Measurements from ENCODE around the gene TANGO2. TPM values are rescaled to one million over a fixed set of nuclear protein-coding genes. Genes with fewer than 3 reads are reported as not detected.

TANGO2 gene
- total and polyA plus RNA-seq, 9 of the 15 experiments (the other 6 are each of a cell fraction or from before 2014, with no cell fraction given) = 15.5 to 94.9 (median 70.1) TPM

DNA sequence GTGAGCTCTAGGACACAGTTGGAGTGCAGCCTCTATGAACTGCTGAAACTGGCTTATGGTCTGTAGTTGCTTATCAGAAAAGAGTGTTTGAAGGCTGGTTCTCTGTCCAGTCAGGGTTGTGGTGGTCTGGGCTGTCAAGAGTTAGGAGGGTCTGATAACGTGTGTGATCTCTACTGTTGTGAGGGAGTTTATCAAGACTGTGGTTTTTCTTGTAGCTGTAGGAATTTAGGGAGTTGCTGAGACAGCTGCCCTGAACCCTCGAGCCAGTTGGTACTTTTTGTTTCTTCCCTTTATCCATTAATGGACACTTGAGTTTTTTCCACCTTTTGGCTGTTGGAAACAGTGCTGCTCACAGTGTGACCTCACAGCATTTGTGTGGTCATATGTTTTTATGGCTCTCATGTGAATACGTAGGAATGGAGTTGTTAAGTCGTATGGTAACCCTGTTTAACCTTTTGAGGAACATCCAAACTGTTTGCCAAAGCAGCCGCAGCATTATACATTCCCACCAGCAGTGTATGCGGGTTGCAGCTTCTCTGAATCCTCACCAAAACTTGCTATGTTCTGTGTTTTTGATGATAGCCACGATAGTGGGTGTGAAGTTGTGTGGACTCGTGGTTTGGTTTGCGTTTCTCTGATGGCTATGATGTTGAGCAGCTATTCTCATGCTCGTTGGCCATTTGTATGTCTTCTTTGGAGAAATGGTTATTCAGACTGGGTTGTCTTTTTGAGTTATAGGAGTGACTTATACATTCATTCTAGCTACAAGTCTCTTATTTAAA is 38.3 kb downstream of the TANGO2 start (continued):
- TF ChIP-seq SNIP1 (IDR thresholded peaks at IDR 0.05; ENCODE audit: low read depth) (peak; percentile 31; the same call in 1 of the 2 replicates), ESRRA (IDR thresholded peaks at IDR 0.05; ENCODE audit: borderline replicate concordance, low read depth) (peak; percentile 57; the same call in 1 of the 2 replicates), BRF1 (IDR thresholded peaks at IDR 0.05; ENCODE audit: borderline replicate concordance, extremely low read depth, insufficient read length) (no peak), HOXB6 (CRISPR knock-in tag; IDR thresholded peaks at IDR 0.05; ENCODE audit: borderline replicate concordance) (no peak), MEF2D (tag; conservative IDR thresholded peaks at IDR 0.05; ENCODE audit: low read depth) (peak; percentile 50), CSDE1 (IDR thresholded peaks at IDR 0.05) (no peak), ZFP1 (CRISPR knock-in tag; IDR thresholded peaks at IDR 0.05) (no peak), GATAD2B (IDR thresholded peaks at IDR 0.05; ENCODE audit: borderline replicate concordance) (no peak), CTBP1 (IDR thresholded peaks at IDR 0.05; ENCODE audit: borderline replicate concordance) (peak; percentile 44; the same call in 1 of the 2 replicates), ARNT (IDR thresholded peaks at IDR 0.05) (peak; percentile 2 to 72; a peak in 3 of 4 replicates), SMC3 (conservative IDR thresholded peaks at IDR 0.05; ENCODE audit: insufficient read depth, low read depth, low read length) (0 out of 2 replicates have a peak, but pooled peaks have one; percentile 21), TEAD4 (IDR thresholded peaks at IDR 0.05; ENCODE audit: low read length) (peak; percentile 68), TEAD4 (CRISPR knock-in tag; IDR thresholded peaks at IDR 0.05; ENCODE audit: borderline replicate concordance) (no peak)
- TF ChIP-seq, protein P1, sequence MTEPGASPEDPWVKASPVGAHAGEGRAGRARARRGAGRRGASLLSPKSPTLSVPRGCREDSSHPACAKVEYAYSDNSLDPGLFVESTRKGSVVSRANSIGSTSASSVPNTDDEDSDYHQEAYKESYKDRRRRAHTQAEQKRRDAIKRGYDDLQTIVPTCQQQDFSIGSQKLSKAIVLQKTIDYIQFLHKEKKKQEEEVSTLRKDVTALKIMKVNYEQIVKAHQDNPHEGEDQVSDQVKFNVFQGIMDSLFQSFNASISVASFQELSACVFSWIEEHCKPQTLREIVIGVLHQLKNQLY (CRISPR knock-in tag; conservative IDR thresholded peaks at IDR 0.05) = peak in 1 of 2 experiments; percentile 69; a peak in 1 of 4 replicates
- TF ChIP-seq, protein P2, sequence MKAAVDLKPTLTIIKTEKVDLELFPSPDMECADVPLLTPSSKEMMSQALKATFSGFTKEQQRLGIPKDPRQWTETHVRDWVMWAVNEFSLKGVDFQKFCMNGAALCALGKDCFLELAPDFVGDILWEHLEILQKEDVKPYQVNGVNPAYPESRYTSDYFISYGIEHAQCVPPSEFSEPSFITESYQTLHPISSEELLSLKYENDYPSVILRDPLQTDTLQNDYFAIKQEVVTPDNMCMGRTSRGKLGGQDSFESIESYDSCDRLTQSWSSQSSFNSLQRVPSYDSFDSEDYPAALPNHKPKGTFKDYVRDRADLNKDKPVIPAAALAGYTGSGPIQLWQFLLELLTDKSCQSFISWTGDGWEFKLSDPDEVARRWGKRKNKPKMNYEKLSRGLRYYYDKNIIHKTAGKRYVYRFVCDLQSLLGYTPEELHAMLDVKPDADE (conservative IDR thresholded peaks at IDR 0.05; ENCODE audit: control insufficient read depth, low read depth, low read length) = no peak
- TF ChIP-seq, protein P3, sequence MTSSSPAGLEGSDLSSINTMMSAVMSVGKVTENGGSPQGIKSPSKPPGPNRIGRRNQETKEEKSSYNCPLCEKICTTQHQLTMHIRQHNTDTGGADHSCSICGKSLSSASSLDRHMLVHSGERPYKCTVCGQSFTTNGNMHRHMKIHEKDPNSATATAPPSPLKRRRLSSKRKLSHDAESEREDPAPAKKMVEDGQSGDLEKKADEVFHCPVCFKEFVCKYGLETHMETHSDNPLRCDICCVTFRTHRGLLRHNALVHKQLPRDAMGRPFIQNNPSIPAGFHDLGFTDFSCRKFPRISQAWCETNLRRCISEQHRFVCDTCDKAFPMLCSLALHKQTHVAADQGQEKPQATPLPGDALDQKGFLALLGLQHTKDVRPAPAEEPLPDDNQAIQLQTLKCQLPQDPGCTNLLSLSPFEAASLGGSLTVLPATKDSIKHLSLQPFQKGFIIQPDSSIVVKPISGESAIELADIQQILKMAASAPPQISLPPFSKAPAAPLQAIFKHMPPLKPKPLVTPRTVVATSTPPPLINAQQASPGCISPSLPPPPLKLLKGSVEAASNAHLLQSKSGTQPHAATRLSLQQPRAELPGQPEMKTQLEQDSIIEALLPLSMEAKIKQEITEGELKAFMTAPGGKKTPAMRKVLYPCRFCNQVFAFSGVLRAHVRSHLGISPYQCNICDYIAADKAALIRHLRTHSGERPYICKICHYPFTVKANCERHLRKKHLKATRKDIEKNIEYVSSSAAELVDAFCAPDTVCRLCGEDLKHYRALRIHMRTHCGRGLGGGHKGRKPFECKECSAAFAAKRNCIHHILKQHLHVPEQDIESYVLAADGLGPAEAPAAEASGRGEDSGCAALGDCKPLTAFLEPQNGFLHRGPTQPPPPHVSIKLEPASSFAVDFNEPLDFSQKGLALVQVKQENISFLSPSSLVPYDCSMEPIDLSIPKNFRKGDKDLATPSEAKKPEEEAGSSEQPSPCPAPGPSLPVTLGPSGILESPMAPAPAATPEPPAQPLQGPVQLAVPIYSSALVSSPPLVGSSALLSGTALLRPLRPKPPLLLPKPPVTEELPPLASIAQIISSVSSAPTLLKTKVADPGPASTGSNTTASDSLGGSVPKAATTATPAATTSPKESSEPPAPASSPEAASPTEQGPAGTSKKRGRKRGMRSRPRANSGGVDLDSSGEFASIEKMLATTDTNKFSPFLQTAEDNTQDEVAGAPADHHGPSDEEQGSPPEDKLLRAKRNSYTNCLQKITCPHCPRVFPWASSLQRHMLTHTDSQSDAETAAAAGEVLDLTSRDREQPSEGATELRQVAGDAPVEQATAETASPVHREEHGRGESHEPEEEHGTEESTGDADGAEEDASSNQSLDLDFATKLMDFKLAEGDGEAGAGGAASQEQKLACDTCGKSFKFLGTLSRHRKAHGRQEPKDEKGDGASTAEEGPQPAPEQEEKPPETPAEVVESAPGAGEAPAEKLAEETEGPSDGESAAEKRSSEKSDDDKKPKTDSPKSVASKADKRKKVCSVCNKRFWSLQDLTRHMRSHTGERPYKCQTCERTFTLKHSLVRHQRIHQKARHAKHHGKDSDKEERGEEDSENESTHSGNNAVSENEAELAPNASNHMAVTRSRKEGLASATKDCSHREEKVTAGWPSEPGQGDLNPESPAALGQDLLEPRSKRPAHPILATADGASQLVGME (CRISPR knock-in tag; IDR thresholded peaks at IDR 0.05) = no peak

All from K562 (cell line).